Measurements from ENCODE around the gene EYA3.

The EYA3 gene

GRCh38 chr1:27968692-27969091 lies 119.7 kb downstream of the EYA3 start:
- no peak for DNase-seq (ENCODE audit: low spot score)

DNA sequence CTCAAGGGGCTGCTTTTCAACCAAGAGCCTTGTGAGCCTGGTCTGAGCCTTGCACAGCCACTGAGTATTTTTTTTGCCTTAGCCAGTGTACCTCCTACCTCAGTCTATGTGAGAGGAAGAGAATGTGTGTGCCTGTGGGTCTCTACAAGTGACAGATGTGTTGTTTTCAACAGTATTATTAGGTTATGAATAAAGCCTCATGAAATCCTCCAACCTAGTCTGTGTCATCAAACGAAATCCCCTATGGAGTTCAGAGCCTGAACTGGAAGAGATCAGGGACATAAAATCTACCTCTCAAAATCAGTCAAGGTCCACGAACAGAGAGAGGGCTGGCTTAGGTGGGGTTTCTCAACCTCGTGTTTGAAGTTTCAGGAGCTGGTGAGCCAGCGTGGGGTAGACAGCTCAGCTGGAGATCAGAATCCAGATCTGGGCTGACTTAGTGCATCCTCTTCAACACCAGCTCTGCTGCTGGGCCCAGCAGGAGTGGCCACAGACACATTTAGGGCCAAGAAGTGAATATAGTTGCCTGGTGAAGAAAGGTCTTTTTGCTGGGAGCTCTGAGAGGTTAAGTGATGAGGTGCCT lies 120.4 kb downstream of the EYA3 start:
- no peak for DNase-seq (ENCODE audit: low spot score)

DNA sequence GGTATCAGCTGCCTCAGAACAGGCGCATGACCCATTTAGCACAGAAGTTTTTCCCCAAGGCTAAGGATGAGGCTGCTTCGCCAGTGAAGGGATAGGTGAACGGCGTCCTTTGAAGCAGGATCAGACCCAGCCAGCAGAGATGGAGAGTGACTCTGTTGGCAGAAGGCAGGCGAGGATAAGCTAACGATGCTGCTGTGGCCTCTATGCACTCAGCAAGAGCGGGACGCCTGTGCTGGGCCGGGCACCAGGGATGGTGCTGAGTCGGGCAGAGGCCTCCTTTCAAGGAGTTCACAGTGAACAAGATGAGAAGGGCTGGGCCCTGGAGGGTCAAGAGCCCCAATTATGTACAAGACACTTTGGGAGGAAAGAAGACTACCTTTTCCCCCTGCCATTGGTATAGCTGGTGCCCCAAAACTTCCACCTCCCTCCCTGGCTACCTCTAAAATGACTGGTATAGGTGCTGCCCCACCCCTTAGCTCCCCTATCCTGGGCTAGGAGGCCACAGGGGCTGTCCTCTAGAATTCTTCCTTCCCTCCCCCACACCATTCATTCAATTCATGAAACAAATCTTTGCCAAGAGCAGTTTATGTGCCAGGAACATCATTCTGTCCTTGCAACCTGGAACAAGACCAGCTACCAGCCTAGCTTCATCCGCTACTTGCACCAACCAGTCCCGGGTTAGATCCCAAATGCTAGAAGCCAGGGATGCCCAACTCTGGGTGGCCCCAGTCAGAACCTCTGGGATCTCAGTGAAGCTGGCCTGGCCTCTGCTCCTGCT lies 121.1 kb downstream of the EYA3 start:
- no peak for DNase-seq (ENCODE audit: low spot score)

DNA sequence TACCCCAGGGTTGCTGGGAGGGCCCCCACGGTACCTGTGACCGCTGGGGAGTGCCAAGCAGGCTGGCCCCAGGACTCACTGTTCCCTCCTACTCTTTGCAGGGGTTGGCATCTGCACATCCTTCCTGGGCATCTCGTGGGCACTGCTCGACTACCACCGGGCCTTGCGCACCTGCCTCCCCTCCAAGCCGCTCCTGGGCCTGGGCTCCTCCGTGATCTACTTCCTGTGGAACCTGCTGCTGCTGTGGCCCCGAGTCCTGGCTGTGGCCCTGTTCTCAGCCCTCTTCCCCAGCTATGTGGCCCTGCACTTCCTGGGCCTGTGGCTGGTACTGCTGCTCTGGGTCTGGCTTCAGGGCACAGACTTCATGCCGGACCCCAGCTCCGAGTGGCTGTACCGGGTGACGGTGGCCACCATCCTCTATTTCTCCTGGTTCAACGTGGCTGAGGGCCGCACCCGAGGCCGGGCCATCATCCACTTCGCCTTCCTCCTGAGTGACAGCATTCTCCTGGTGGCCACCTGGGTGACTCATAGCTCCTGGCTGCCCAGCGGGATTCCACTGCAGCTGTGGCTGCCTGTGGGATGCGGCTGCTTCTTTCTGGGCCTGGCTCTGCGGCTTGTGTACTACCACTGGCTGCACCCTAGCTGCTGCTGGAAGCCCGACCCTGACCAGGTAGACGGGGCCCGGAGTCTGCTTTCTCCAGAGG lies 121.9 kb downstream of the EYA3 start:
- no peak for DNase-seq (ENCODE audit: low spot score)

DNA sequence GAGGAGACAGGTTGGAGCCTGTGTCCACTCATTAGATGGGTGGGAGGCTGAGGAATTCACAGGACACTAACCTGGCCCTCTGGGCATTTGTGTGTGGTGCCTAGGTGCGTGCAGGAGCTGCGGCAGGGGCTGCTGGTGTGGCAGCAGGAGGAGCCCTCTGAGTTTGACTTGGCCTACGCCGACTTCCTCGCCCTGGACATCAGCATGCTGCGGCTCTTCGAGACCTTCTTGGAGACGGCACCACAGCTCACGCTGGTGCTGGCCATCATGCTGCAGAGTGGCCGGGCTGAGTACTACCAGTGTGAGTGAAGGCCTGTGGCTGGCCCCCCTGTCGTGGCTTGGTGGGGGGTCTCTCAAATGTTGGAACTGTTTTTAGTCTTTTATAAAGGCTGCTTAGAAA lies 125.0 kb downstream of the EYA3 start:
- no peak for DNase-seq (ENCODE audit: low spot score)

DNA sequence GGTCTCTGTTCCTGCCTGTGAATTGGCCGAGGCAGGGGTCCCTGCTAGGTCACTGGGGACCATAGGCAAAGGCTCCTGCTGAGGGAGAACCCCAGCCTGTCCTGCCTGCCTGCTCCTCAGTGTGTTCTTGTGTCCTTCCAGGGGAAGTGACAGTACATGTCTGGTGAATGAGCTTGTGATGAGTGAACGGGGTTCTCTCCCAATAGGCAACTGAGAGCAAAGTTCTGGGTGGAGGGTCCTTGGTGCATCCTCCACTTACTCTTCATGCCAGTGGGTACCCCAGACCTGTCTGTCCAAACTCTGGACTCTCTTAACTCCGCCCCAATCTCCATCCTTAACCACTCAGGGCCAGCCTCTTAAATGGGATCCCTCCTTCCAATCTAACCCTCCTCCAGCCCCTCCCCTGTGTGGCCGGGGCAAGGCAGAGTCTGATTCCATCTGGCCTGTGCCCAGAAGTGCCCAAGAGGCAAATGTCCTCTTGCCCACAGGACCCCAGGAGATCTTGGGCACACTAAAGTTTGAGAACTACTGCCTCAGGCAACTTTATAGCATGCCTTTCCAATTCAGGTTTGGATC lies 126.7 kb downstream of the EYA3 start:
- DNase-seq (ENCODE audit: low spot score): no peak

DNA sequence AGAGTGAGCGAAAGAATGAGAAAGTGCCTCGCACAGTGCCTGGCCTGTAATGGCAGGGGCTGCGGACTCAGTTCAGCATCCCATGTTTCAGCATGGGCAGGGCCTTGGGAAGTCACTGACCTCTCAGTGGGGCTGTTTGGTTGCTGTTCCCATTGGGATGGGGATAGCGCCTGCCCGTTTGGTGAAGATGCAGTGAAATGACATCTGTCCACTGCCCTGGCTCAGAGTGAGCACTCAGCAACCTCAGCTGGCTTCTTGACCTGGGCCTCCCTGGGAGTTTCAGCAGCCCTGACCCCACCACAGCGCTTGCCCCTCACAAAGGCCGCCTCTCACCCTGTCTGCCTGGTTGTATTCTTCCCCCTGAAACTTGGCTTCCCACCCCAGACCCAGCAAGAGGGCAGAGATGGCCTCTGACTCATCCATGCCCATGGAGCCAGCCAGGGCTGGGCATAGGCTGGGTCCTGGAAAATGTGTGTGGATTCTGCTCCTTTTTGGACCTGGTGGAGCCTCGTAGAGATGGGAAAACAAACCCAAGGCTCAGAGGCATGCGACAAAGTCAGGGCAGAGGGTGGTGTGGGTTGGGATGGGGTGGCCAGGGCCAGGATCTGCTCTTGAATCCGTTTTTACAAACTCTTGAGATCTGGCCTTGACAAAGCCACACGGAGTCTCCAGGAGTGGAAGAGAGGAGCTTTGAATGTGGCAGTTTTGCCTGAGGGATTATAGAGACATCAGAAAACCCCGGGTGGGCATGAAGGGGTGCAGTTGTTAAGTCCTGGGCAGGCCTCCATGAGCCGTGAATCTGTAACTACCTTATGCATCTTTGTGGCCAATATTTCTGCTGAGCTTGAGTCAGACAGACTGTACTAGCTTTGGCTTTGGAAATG lies 127.4 kb downstream of the EYA3 start:
- DNase-seq (ENCODE audit: low spot score): no peak

- peak; percentile 48 for DNase-seq (ENCODE audit: low spot score)
These were observed 128.4 kb downstream of the EYA3 start, which contains the start of gene XKR8 for GRCh38 chr1:27959792-27960603. XKR8 (plus strand) TSS chr1:27959973; CDS start chr1:27960070, 97 bp downstream.

DNA sequence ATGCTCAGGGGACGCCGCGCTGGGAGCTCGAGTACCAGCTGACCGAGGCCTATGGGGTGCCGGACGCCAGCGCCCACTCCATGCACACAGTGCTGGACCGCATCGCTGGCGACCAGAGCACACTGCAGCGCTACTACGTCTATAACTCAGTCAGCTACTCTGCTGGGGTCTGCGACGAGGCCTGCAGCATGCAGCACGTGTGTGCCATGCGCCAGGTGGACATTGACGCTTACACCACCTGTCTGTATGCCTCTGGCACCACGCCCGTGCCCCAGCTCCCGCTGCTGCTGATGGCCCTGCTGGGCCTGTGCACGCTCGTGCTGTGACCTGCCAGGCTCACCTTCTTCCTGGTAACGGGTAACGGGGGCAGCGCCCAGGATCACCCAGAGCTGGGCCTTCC lies 129.9 kb downstream of the EYA3 start:
- no peak for DNase-seq (ENCODE audit: low spot score)

GRCh38 chr1:27957655-27958054 lies 130.8 kb downstream of the EYA3 start:
- no peak for DNase-seq (ENCODE audit: low spot score)

GRCh38 chr1:27956761-27957160 lies 131.6 kb downstream of the EYA3 start:
- no peak for DNase-seq (ENCODE audit: low spot score)

DNA sequence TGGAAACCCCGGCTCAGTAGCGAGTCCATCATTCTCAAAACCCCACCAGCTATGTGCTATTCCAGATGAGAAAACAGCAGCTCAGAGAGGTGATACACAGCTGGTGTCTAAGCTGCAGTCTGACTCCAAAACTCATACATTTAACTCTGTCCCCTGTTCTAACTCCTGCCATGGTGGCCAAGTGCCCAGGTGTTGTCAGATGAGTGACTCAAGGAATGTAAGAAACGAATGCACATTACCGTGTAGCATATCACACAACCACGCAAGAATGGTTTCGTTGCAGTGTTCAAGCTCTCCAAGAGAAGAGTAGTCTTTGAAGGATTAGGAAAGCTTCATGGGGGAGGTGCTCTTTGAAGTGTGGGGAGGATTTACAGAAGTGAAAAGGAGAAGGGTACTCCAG lies 133.3 kb downstream of the EYA3 start:
- no peak for DNase-seq (ENCODE audit: low spot score)

DNA sequence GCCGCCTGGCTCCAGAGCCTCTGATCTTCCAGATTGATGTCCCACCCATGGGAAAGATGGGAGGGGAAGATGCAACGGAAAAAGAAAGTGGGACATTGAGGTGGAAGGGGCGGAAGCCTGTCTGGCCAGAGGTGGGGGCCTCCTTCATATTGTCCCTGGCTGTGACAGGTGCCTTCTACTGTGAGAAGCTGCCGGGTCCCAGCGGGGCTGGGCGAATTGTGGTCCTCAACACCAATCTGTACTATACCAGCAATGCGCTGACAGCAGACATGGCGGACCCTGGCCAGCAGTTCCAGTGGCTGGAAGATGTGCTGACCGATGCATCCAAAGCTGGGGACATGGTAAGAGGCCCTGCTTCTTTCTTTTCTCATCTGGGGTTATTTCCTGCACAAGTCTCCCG lies 134.2 kb downstream of the EYA3 start:
- no peak for DNase-seq (ENCODE audit: low spot score)

- DNase-seq (ENCODE audit: low spot score): no peak
These were observed 136.3 kb downstream of the EYA3 start for GRCh38 chr1:27952147-27952546.

DNA sequence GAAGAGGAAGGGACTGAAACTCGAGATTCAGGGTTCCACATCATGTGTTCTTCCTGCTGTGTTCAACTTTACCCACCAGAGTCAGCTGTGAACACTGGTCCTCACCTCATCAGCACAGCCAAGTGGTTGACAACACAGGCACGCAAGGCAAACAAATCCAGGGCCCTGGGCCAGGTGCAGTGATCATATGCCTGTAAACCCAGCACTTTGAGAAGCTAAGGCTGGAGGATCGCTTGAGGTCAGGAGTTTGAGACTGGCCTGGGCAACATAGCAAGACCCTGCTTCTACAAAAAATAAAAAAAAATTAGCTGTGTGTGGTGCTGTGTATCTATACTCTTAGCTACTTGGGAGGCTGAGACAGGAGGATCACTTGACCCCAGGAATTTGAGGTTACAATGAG lies 137.0 kb downstream of the EYA3 start:
- no peak for DNase-seq (ENCODE audit: low spot score)

DNA sequence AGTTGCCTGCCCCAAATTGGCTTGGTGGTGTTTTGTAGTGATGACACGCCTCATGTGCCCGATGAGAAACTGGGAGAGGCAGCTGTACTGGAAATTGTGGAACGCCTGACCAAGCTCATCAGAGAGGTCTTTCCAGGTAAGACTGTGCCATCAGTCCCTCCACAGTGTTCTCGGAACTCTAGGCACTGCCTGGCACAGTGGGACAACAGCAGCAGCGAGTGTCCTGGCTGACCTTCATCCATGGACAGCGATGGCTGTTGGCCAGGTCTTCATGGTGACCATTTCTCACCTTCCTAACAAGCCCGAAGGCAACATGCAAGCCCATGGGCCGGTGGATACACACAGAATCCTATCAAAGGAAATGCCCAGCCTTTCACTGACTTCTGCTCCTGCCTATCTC lies 139.4 kb downstream of the EYA3 start:
- DNase-seq (ENCODE audit: low spot score): no peak

DNA sequence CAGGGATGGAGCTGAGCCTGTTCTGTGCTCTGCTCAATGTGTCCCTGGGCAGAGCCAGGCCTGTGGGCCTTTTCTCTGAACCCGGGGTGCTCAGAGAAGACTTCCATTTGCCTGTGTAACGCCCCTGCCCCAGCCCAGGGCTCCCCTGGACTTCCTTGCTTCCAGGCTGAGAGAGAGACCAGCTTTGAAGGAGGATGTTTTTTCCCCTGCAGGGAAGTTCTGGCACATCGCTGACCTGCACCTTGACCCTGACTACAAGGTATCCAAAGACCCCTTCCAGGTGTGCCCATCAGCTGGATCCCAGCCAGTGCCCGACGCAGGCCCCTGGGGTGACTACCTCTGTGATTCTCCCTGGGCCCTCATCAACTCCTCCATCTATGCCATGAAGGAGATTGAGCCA lies 143.4 kb downstream of the EYA3 start:
- no peak for DNase-seq (ENCODE audit: low spot score)

DNA sequence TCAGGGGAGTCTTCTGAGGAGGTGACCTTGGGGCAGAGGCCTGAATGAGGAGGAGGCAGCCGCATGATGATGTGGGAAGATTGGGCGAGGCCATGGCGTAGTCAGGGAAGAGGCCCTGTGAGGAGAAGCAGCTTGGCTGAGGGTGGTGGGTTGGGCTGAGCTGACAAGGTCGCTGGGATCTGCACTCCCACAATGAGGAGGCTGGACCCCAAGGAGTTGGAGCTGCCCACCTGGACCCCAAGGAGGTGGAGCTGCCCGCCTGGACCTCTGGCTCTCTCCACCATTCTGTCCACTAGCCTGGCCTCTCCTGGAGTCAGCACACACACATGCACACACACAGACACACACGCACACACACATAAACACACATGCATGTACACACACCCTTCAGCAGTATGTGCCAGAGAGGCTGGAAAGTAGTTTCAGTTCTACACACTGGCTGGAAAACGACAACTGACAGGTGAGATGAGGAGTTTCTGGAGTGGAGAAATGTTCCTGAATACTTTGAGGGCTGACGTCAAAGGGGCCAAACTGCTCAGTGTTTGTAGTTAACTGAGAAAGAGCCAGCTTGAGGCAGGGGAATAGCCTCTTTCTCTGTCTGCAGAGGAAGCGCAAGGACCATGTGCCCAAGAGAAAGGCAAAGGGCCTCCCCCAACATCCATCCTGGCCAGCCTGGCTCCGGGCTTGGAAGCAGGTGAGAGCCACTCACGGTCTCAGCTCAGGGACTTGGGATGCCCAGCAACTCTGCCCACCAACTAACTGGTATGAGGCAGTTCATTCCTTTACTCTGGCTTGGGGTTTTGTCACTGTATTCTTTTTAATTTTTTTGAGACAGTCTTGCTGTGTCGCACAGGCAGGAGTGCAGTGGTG lies 146.5 kb downstream of the EYA3 start:
- no peak for DNase-seq (ENCODE audit: low spot score)

DNA sequence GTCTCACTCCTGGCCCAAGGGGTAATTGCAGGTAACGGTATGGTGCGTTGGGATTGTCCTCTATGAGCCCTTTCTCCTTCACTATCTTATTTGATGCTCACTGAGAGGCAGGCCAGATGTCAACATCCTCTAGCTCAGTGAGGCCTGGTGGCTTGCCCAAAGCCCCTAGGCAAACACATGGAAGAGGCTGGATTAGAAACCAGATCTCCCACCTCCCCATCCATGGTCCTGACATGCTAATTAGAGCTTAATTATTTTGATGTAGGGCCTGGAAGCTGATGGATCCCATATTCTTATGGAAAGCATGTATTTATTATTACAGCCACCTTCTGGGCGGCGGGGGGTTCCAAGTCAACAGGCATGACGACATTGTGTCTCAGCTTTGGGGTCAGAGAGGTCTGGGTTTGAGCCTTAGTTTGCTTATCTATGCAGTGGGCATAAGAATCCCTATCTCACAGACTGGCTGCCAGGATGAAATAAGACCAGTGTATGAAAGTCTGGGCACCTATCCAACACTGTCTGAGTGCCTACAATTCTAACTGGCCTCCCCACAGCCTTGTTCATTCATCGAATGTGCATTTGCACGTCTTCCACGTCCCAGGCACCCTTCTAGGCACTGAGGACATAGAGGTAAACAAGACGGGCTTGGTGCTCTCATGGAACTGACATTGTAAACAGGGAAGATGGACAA lies 147.4 kb downstream of the EYA3 start:
- DNase-seq (ENCODE audit: low spot score): peak; percentile 23

Measured in hematopoietic multipotent progenitor cell treated with erythropoietin and hydrocortisone succinate and interleukin-3 and kit ligand, for 17 days (in vitro differentiated cells).